ENCODE measurements around the gene TSPAN18. TPM values are rescaled to one million over a fixed set of nuclear protein-coding genes. Genes with fewer than 3 reads are reported as not detected.

TSPAN18 gene
- total RNA-seq, 2 experiments from 2014 or later: 38.7 to 42.3 TPM

DNA sequence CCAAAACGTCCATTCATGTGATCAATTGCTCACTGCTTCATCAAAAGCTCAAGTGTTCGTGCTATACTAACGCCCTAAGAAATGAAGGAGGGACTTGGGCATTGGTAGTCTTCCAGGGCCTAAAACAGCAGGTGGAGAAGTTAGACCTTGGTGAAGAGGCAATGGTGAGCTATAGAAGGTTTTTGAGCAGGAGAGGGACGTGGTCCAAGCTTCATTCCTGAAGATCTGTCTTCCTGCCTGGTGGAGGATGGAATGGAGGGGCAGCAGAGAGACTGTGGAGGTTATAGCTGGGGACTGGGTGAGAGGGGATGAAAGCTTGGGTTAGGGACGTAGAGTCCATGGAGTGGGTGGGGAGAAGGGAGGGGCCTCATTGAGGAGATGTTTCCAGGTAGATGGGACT is 126.2 kb downstream of the TSPAN18 start:
- Mint-ChIP-seq H3K9me3 (no peaks in the 10 kb centered on the region), H3K27me3 (peaks cover 18% of the 10 kb centered on the region)
- CTCF ChIA-PET: interaction anchor here (1.5 kb wide), 1 partner anchor 10 kb away, joined by 4 read pairs; no protein-coding TSS in a partner anchor

DNA sequence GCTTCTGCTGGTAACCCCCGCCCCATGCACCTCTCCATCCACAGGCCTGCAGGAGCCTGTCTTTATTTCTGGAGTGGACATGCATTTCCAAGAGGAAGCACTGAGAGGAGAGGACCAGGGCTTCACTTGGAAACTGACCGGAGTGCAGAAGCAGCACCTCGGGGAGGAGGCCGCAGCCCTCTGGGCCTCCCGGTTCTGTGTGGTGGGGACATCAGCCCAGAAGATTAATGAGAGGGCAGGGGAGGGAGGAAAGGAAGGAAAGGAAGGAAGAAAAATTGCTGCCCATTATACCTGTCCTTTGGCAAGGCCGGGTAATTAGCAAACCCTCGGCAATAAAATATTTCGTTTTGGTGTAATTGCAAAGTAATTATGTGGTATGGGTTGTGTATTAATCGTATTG is 126.9 kb downstream of the TSPAN18 start:
- peaks cover 25% of the 10 kb centered on the region for H3K27me3 Mint-ChIP-seq
- H3K9me3 Mint-ChIP-seq: no peaks in the 10 kb centered on the region
- no peak for DNase-seq
- peaks cover 8% of the 10 kb centered on the region for H3K4me1 Mint-ChIP-seq
- ChIA-PET POLR2A (no interaction called here), CTCF (no interaction called here)
- H3K4me3 Mint-ChIP-seq: no peak overlapping the region
- no peaks in the 10 kb centered on the region for H3K36me3 Mint-ChIP-seq (ENCODE audit: low read depth)
- H3K27ac Mint-ChIP-seq: no peak overlapping the region

More for the DNA sequence above, 126.2 kb downstream of the TSPAN18 start:
- Mint-ChIP-seq H3K36me3 (ENCODE audit: low read depth) (no peaks in the 10 kb centered on the region), H3K4me1 (peaks cover 8% of the 10 kb centered on the region), H3K4me3 (no peak overlapping the region), H3K27ac (no peak overlapping the region)
- no peak for DNase-seq
- POLR2A ChIA-PET: no interaction called here

DNA sequence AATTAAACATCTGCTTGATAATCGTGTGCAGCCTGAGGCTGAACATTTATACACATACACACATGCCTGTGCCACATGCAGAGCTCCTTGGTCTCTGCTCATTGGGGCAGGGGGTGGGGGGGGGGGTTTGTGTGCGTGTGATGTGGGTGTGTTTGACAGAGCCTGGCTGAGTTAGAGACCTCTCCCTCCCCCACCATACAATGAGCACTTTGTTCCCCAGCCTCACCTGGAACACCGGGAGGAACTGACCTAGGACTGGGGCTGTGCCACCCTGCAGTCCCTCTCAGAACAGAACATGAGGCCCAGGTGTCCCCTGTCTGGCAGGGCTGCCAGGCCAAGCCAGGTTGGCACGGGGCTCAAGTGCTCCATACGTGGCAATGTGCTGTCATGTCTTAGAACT is 127.3 kb downstream of the TSPAN18 start:
- H3K4me3 Mint-ChIP-seq: no peak overlapping the region
- H3K27ac Mint-ChIP-seq: no peak overlapping the region
- H3K4me1 Mint-ChIP-seq: peaks cover 8% of the 10 kb centered on the region
- H3K27me3 Mint-ChIP-seq: peaks cover 25% of the 10 kb centered on the region
- H3K36me3 Mint-ChIP-seq (ENCODE audit: low read depth): no peaks in the 10 kb centered on the region
- no peaks in the 10 kb centered on the region for H3K9me3 Mint-ChIP-seq
- ChIA-PET POLR2A (no interaction called here), CTCF (no interaction called here)
- no peak for DNase-seq

DNA sequence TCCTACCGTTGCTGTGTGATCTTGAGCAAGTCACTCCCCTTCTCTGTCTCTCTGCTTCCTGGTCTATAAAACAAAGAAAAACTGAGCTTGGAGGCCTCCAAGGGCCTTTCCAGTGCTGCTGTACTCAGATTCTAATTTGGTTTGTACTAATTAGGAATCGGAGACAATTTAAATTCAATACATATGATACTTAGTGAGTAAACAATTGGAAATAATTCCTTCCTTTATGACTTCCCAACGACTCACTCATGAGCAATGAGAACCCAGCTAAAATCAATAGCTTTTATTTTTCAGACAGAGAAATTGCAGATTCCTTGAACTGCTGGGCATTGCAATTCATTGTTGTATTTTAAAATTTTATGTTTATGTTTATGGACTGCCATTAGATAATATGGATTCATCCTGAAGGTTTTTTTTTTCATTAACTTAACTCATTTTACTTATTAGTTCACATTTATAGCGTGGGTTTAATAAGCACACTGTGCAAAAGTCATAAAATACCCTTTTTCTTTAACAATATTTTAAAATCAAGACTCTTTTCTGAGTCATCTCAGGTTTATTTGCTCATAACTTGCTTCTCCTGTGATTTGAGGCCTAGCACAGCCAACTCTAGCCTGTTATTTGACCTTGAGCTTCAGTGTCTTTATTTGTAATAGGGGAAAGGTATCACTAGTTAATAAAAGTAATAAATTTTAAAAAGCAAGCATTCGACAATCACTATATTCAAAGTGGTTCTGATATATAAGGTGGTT is 128.2 kb downstream of the TSPAN18 start:
- no peak overlapping the region for H3K4me3 Mint-ChIP-seq
- peaks cover 33% of the 10 kb centered on the region for H3K27me3 Mint-ChIP-seq
- H3K9me3 Mint-ChIP-seq: no peaks in the 10 kb centered on the region
- CTCF ChIA-PET: no interaction called here
- peaks cover 8% of the 10 kb centered on the region for H3K4me1 Mint-ChIP-seq
- no peak overlapping the region for H3K27ac Mint-ChIP-seq
- no peaks in the 10 kb centered on the region for H3K36me3 Mint-ChIP-seq (ENCODE audit: low read depth)
- POLR2A ChIA-PET: no interaction called here
- DNase-seq: no peak

GRCh38 chr11:44855493-44855849 is 128.7 kb downstream of the TSPAN18 start:
- Mint-ChIP-seq H3K4me1 (peaks cover 10% of the 10 kb centered on the region), H3K4me3 (no peak overlapping the region), H3K27me3 (peaks cover 38% of the 10 kb centered on the region), H3K9me3 (no peaks in the 10 kb centered on the region), H3K36me3 (ENCODE audit: low read depth) (peaks cover 2% of the 10 kb centered on the region), H3K27ac (no peak overlapping the region)
- no peak for DNase-seq
- CTCF ChIA-PET: no interaction called here
- POLR2A ChIA-PET: no interaction called here

DNA sequence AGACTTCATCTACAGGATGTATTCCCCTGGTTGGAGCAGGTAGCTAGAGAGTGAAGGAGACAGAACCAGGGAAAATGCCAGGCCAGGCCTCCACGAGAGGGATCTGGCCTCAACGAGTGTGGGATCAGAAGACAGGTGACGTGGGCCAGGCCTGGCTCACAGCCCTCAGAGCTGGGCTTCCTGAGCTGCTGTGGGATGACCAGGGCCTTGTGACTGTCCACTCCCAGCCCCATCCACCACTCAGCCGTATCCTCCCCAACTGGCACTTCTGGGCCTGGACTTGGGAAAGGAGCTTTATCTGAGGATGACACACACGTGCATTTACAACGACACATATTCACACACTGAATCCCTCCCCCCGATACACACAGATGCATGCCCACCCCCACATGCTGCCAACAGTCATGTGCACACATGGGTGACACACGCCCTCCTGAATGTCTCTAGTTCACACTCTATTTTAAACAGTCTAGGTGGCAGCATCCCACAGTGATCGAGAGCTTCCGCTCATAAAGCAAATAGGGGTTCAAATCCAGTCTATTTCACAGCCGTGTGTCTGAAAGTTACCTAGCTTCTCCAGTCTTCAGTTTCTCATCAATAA is 130.8 kb downstream of the TSPAN18 start:
- POLR2A ChIA-PET: no interaction called here
- Mint-ChIP-seq H3K27ac (no peak overlapping the region), H3K4me1 (peaks cover 28% of the 10 kb centered on the region), H3K9me3 (no peaks in the 10 kb centered on the region), H3K27me3 (peaks cover 50% of the 10 kb centered on the region), H3K36me3 (ENCODE audit: low read depth) (peaks cover 7% of the 10 kb centered on the region), H3K4me3 (no peak overlapping the region)
- DNase-seq: no peak
- CTCF ChIA-PET: interaction anchor here (0.6 kb wide), 1 partner anchor 245 kb away, joined by 3 read pairs; no protein-coding TSS in a partner anchor

DNA sequence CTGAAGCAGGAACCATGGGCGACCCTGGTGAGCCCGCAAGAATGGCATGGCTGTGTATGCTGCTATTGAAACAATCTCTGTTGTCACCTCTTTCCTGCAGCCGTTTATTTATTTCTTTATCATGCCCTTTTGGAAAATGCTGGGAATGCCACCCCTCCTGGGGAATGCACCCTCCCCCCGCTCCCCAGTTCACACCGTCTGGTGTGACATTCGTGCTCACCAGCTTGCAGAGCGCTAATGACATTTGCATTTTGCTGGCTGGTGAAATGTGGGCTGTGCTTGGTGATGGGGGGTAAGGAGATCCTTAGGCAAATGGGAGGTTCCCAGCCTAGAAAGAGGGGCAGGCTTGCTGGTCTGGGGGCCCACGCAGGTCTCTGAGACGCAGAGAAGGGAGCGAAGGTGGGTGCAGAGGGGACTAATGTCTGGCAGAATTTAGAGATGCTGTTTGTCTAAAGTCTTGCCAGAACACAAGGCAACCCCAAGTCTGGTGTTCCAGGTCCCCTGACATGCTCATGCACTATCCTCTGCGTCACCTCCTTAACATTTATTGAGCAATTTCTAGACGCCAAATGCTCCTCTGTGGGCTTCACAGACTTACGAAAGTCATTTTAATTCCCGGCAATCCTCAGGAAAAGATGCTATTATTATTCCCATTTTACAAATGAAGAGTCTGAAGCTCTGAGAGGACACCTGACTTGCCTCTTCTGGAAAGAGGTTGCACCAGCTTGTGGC is 132.2 kb downstream of the TSPAN18 start:
- Mint-ChIP-seq H3K27me3 (peaks cover 59% of the 10 kb centered on the region), H3K4me1 (peaks cover 32% of the 10 kb centered on the region), H3K36me3 (ENCODE audit: low read depth) (peaks cover 12% of the 10 kb centered on the region), H3K27ac (no peak overlapping the region), H3K4me3 (no peak overlapping the region), H3K9me3 (no peaks in the 10 kb centered on the region)
- ChIA-PET POLR2A (no interaction called here), CTCF (no interaction called here)
- DNase-seq: no peak

GRCh38 chr11:44859528-44859925 is 132.8 kb downstream of the TSPAN18 start:
- POLR2A ChIA-PET: no interaction called here
- H3K4me1 Mint-ChIP-seq: peaks cover 32% of the 10 kb centered on the region
- no peak for DNase-seq
- H3K36me3 Mint-ChIP-seq (ENCODE audit: low read depth): peaks cover 12% of the 10 kb centered on the region
- no peak overlapping the region for H3K4me3 Mint-ChIP-seq
- H3K27ac Mint-ChIP-seq: no peak overlapping the region
- CTCF ChIA-PET: no interaction called here
- no peaks in the 10 kb centered on the region for H3K9me3 Mint-ChIP-seq
- peaks cover 61% of the 10 kb centered on the region for H3K27me3 Mint-ChIP-seq

DNA sequence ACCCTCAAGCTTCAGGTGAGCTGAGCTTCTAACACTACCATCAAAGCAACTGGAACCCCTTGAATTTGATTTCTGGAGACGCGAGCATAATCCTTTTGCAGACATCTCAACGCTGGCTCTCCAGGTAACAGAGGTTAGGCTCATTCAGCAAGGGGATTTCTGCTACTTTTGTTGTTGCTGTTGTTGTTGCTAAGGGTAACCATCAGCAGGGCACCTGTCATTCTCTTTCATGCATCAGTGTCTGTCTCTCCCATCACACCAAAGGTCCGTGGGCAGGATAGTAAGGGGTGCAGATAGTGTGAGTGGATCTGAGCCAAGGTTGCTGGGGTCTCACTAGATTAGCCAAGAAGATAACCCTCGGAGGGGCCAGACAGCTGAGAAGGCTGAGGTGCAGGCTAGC is 133.6 kb downstream of the TSPAN18 start:
- peaks cover 31% of the 10 kb centered on the region for H3K4me1 Mint-ChIP-seq
- no peak overlapping the region for H3K4me3 Mint-ChIP-seq
- POLR2A ChIA-PET: no interaction called here
- H3K36me3 Mint-ChIP-seq (ENCODE audit: low read depth): peaks cover 12% of the 10 kb centered on the region
- CTCF ChIA-PET: no interaction called here
- H3K27me3 Mint-ChIP-seq: peaks cover 68% of the 10 kb centered on the region
- no peaks in the 10 kb centered on the region for H3K9me3 Mint-ChIP-seq
- H3K27ac Mint-ChIP-seq: no peak overlapping the region
- DNase-seq: no peak

GRCh38 chr11:44861849-44862557 is 135.2 kb downstream of the TSPAN18 start:
- ChIA-PET CTCF (interaction anchor here (0.9 to 1.4 kb wide), 10 partner anchors 9 to 250 kb away, joined by 3 to 7 read pairs (median 3); no protein-coding TSS in a partner anchor), POLR2A (interaction anchor here (1.1 to 1.3 kb wide), 3 partner anchors 49 to 181 kb away, joined by 3 to 7 read pairs (median 4); no protein-coding TSS in a partner anchor)
- Mint-ChIP-seq H3K9me3 (no peaks in the 10 kb centered on the region), H3K36me3 (ENCODE audit: low read depth) (peaks cover 12% of the 10 kb centered on the region), H3K27ac (peak overlapping the region; percentile 4), H3K4me1 (peaks cover 24% of the 10 kb centered on the region), H3K4me3 (peak overlapping the region; percentile 1), H3K27me3 (peaks cover 64% of the 10 kb centered on the region)
- DNase-seq: peak; percentile 92

- DNase-seq: no peak
- H3K9me3 Mint-ChIP-seq: no peaks in the 10 kb centered on the region
- POLR2A ChIA-PET: interaction anchor here (1.0 to 1.3 kb wide), 4 partner anchors 25 to 181 kb away, joined by 3 to 7 read pairs (median 4); no protein-coding TSS in a partner anchor
- H3K4me1 Mint-ChIP-seq: peaks cover 27% of the 10 kb centered on the region
- H3K27me3 Mint-ChIP-seq: peaks cover 61% of the 10 kb centered on the region
- H3K27ac Mint-ChIP-seq: peak overlapping the region; percentile 4
- CTCF ChIA-PET: interaction anchor here (0.9 to 1.4 kb wide), 10 partner anchors 8 to 251 kb away, joined by 3 to 7 read pairs (median 3); no protein-coding TSS in a partner anchor
- H3K36me3 Mint-ChIP-seq (ENCODE audit: low read depth): peaks cover 12% of the 10 kb centered on the region
- no peak overlapping the region for H3K4me3 Mint-ChIP-seq
These were observed 135.9 kb downstream of the TSPAN18 start for GRCh38 chr11:44862558-44863101.

DNA sequence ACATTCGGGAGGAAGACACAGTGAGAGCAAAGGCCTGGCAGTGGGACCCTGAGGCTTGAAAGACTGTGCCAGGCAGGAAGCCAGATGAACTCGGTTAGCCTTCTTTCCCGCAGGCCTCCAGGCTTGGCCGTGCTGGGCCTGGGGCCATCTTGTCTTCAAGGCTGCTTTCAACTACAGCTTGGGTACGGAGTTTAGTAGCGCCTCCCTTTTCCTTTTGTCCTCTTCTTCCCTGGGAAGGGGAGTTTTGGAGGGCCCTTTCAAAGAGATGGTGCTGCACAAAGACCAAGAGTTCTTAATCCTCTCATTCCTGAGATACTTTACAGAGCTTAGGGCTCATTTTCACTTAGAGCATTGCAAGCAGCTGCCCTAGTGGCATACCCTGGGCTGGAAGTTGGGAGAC is 136.5 kb downstream of the TSPAN18 start:
- no peak for DNase-seq
- CTCF ChIA-PET: interaction anchor here (1.4 kb wide), 1 partner anchor 11 kb away, joined by 4 read pairs; no protein-coding TSS in a partner anchor
- POLR2A ChIA-PET: interaction anchor here (1.0 kb wide), 1 partner anchor 24 kb away, joined by 3 read pairs; no protein-coding TSS in a partner anchor
- no peak overlapping the region for H3K4me3 Mint-ChIP-seq
- no peak overlapping the region for H3K27ac Mint-ChIP-seq
- peaks cover 59% of the 10 kb centered on the region for H3K27me3 Mint-ChIP-seq
- H3K9me3 Mint-ChIP-seq: no peaks in the 10 kb centered on the region
- H3K36me3 Mint-ChIP-seq (ENCODE audit: low read depth): peaks cover 12% of the 10 kb centered on the region
- peaks cover 29% of the 10 kb centered on the region for H3K4me1 Mint-ChIP-seq

All from activated CD4-positive, alpha-beta memory T cell treated with anti-CD3 and anti-CD28 coated beads, Interleukin-2, amount 10 ng/mL, durations not matched to agents 7 days and 5 days (primary cell).